ENCODE data around the gene HSBP1L1.
"Not testable (repeated sequence)": the region's sequence is repeated elsewhere in the genome, so short reads cannot be mapped to it uniquely, and the experiment has no call there.

The HSBP1L1 gene

GRCh38 chr18:79972720-79973119 lies 8.3 kb downstream of the HSBP1L1 start:
- in situ Hi-C loops (cut with HindIII; ENCODE audit: low pct_ligation_motif_present, low pct_unique_long_range_greater_than_20kb, low sequenced_read_pairs): no loop called here
- no peak for DNase-seq

DNA sequence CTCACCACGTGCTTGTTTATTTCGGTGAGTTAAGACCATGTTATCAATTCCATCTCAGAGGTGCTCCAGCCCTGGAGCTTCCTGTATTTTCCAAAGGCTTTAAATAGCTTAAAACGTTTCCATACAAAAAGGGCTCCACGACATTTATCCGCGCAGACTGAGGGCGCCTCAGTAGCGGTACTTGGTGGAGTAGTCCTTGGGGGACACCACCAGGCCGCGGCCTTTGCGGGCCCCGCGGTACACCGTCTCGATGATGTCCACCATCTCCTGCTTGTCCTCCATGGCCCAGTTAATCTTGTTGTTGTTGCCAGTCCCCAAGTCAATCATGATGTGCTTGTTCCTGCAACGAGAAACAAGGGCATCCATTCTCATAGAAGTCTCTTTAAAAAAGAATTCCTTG lies 9.1 kb downstream of the HSBP1L1 start:
- in situ Hi-C loops (cut with HindIII; ENCODE audit: low pct_ligation_motif_present, low pct_unique_long_range_greater_than_20kb, low sequenced_read_pairs): no loop called here
- no peak for DNase-seq

DNA sequence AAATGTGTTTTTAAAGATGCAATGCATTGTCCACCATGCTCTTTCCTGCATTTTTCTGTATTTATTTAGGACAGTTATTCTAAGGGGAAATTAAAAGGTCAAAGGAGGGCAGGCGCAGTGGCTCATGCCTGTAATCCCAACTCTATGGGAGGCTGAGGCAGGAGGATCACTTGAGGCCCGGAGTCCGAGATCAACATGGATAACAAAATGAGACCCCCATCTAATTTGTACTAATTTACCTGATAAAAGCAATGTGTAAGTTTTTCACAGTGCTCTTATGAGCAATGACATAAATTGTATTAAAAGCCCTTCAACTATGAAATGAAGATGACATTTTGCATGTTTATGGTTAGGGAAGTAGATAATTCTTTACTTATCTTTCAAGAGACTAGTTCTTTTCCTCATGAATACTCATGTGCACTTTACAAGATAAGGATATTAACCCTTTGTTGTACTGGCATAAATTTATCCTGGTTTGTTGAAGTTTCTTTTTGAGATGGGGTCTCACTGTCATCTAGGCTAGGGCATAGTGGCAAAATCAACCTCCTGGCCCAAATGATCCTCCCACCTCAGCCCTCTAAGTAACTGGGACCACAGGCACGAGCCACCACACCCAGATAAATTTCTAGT lies 9.7 kb downstream of the HSBP1L1 start:
- DNase-seq: no peak
- in situ Hi-C loops (cut with HindIII; ENCODE audit: low pct_ligation_motif_present, low pct_unique_long_range_greater_than_20kb, low sequenced_read_pairs): no loop called here

- DNase-seq: no peak
- in situ Hi-C loops (cut with HindIII; ENCODE audit: low pct_ligation_motif_present, low pct_unique_long_range_greater_than_20kb, low sequenced_read_pairs): no loop called here
Observed at GRCh38 chr18:79975043-79975442, 10.6 kb downstream of the HSBP1L1 start.

- in situ Hi-C loops (cut with HindIII; ENCODE audit: low pct_ligation_motif_present, low pct_unique_long_range_greater_than_20kb, low sequenced_read_pairs): no loop called here
- no peak for DNase-seq
Observed at GRCh38 chr18:79975985-79976680, 11.7 kb downstream of the HSBP1L1 start.

- DNase-seq: no peak
- in situ Hi-C loops (cut with HindIII; ENCODE audit: low pct_ligation_motif_present, low pct_unique_long_range_greater_than_20kb, low sequenced_read_pairs): no loop called here
Observed at GRCh38 chr18:79979843-79980242, 15.4 kb downstream of the HSBP1L1 start.

DNA sequence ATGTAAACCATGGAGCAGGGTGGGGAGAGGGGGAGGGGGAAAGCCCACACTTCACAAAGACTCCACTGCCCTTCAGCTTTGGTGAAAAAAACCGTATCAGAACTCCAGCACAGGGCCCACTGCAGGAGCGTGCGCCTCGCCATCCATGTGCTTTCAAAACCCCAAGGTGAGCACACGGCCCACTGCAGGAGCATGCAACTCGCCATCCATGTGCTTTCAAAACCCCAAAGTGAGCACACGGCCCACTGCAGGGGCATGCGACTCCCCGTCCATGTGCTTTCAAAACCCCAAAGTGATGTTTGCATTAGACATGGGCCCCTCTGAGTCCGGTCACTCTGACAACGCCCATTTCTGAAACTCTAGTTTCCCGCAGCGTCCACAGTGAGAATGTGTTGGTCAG lies 16.1 kb downstream of the HSBP1L1 start:
- no peak for DNase-seq
- in situ Hi-C loops (cut with HindIII; ENCODE audit: low pct_ligation_motif_present, low pct_unique_long_range_greater_than_20kb, low sequenced_read_pairs): no loop called here

- in situ Hi-C loops (cut with HindIII; ENCODE audit: low pct_ligation_motif_present, low pct_unique_long_range_greater_than_20kb, low sequenced_read_pairs): no loop called here
- no peak for DNase-seq
Observed at GRCh38 chr18:79982736-79983135, 18.3 kb downstream of the HSBP1L1 start.

GRCh38 chr18:79983253-79983652 lies 18.8 kb downstream of the HSBP1L1 start:
- in situ Hi-C loops (cut with HindIII; ENCODE audit: low pct_ligation_motif_present, low pct_unique_long_range_greater_than_20kb, low sequenced_read_pairs): no loop called here
- no peak for DNase-seq

DNA sequence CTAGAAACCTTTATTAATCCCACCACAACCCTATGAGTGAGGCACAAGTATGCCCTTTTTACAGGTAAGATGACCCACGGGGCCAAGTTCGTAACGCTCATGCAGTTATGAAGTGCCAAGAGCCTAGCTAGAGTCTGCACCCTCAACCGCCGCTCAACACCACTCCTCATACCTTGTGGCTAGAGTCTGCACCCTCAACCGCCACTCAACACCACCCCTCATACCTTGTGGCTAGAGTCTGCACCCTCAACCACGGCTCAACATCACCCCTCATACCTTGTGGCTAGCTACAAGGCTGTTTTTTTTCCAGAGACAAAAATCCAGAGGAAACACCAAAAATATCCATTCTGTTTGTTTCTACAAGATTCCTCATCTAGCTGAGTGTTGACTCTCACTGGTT lies 19.4 kb downstream of the HSBP1L1 start:
- no peak for DNase-seq
- in situ Hi-C loops (cut with HindIII; ENCODE audit: low pct_ligation_motif_present, low pct_unique_long_range_greater_than_20kb, low sequenced_read_pairs): no loop called here

DNA sequence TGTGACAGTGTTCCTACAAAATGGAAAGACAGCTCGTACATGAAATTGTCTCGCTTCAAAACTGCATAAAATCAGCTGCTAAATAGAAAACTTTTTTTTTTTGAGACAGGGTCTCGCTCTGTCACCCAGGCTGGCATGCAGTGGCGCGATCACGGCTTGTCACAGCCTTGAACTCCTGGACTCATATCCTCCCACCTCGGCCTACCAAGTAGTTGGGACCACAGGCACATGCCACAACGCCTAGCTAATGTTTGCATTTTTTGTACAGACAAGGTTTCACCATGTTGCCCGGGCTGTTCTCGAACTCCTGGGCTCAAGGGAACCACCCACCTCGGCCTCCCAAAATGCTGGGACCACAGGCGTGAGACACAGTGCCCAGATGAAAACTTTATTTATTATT lies 20.7 kb downstream of the HSBP1L1 start:
- in situ Hi-C loops (cut with HindIII; ENCODE audit: low pct_ligation_motif_present, low pct_unique_long_range_greater_than_20kb, low sequenced_read_pairs): no loop called here
- no peak for DNase-seq

DNA sequence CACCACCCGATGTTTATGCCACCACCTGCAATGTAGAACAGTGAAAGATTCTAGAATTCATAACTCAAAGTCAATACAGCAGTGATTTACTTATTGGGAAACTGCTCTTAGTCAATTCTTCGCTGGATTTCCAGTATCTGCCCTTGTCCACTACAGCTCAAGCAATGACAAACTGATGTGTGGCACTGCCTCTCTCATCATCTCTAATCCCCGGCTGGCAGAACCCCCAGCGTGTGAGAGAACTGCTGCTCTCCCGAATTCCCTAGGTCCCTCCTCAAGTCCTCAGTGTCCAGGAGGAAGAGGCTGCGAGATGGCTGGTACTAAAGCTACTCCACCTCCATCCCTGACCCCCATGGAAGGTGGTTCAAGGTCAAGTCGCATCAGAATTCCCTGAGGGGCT lies 22.3 kb downstream of the HSBP1L1 start:
- no peak for DNase-seq
- in situ Hi-C loops (cut with HindIII; ENCODE audit: low pct_ligation_motif_present, low pct_unique_long_range_greater_than_20kb, low sequenced_read_pairs): no loop called here

DNA sequence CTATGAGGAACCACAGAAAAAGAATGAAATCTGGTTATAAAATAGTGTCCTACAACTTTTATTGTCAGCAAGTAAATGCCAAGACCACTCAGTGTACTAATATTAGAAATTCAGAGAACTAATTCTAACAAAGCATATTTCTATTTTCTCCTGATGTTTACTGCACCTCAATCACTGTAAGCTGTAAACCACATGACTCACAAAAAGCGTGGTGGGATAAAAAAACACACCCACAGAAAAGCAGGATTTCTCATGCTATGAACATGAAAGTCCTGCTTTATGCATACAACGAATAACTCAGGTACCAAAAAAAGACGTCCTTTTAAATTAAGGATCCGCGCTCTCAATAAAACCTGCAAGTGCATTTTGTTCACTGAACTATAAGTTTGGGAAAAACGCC lies 23.1 kb downstream of the HSBP1L1 start:
- in situ Hi-C loops (cut with HindIII; ENCODE audit: low pct_ligation_motif_present, low pct_unique_long_range_greater_than_20kb, low sequenced_read_pairs): no loop called here
- DNase-seq: peak; percentile 9

GRCh38 chr18:79988071-79988450 lies 23.6 kb downstream of the HSBP1L1 start:
- in situ Hi-C loops (cut with HindIII; ENCODE audit: low pct_ligation_motif_present, low pct_unique_long_range_greater_than_20kb, low sequenced_read_pairs): no loop called here

GRCh38 chr18:79988451-79989194 lies 24.2 kb downstream of the HSBP1L1 start, which contains the start of gene TXNL4A:
Gene TXNL4A (minus strand): TSS chr18:79988563. CDS start chr18:79988392, 171 bp downstream.
- in situ Hi-C loops (cut with HindIII; ENCODE audit: low pct_ligation_motif_present, low pct_unique_long_range_greater_than_20kb, low sequenced_read_pairs): no loop called here
- peak; percentile 81 for DNase-seq

More at GRCh38 chr18:79988071-79988450, 23.6 kb downstream of the HSBP1L1 start:
- peak; percentile 60 for DNase-seq

DNA sequence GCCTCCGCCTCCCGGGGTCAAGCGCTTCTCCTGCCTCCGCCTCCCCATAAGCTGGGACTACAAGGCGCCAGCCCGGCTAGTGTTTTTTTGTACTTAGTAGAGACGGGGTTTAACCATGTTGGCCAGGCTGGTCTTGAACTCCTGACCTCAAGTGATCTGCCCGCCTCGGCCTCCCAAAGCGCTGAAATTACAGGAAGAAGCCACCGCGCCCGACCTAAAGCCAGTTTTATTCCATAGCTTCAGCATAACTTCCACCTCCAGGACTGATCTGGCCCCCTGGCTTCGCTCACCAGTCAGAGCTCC lies 24.7 kb downstream of the HSBP1L1 start:
- DNase-seq: no peak
- in situ Hi-C loops (cut with HindIII; ENCODE audit: low pct_ligation_motif_present, low pct_unique_long_range_greater_than_20kb, low sequenced_read_pairs): no loop called here

GRCh38 chr18:79991494-79991893 lies 27.1 kb downstream of the HSBP1L1 start:
- DNase-seq: no peak
- in situ Hi-C loops (cut with HindIII; ENCODE audit: low pct_ligation_motif_present, low pct_unique_long_range_greater_than_20kb, low sequenced_read_pairs): no loop called here

- in situ Hi-C loops (cut with HindIII; ENCODE audit: low pct_ligation_motif_present, low pct_unique_long_range_greater_than_20kb, low sequenced_read_pairs): not testable (repeated sequence)
Observed at GRCh38 chr18:79999701-80000100, 35.3 kb downstream of the HSBP1L1 start.

DNA sequence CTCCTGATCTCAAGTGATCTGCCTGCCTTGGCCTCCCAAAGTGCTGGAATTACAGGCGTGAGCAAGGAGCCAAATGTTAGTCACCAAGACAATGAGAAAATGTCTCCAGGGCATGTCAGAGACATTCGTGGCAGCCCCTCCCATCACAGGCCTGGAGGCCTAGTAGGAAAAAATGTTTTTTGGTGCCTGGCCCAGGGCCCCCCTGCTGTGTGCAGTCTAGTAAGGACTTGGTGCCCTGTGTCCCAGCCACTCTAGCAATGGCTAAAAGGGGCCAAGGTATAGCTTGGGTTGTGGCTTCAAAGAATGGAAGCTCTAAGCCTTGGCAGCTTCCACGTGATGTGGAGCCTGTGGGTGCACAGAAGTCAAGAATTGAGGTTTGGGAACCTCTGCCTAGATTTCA lies 36.4 kb downstream of the HSBP1L1 start:
- no peak for DNase-seq

More at GRCh38 chr18:79999701-80000100, 35.3 kb downstream of the HSBP1L1 start:
- not testable (repeated sequence) for DNase-seq

GRCh38 chr18:80002468-80002867 lies 38.0 kb downstream of the HSBP1L1 start:
- in situ Hi-C loops (cut with HindIII; ENCODE audit: low pct_ligation_motif_present, low pct_unique_long_range_greater_than_20kb, low sequenced_read_pairs): no loop called here
- no peak for DNase-seq

More for the DNA sequence above, 36.4 kb downstream of the HSBP1L1 start:
- in situ Hi-C loops (cut with HindIII; ENCODE audit: low pct_ligation_motif_present, low pct_unique_long_range_greater_than_20kb, low sequenced_read_pairs): no loop called here

Data from ACHN (cell line).